Loucy (cell line): ENCODE results near the gene ABLIM2.

Source experiments
- H2AFZ ChIP-seq: fragments of 200-600 bp; sonication (generic); 2 replicates; pipeline ENCODE4 v1.6.0; 2016; ENCODE audit warnings: antibody characterized with exemption, mild to moderate bottlenecking, low read length, moderate library complexity
- H3F3A ChIP-seq: fragments of 200-600 bp; 2 replicates; pipeline ENCODE4 v1.6.0; 2016; ENCODE audit warnings: antibody characterized with exemption, low read depth, mild to moderate bottlenecking
- H3K27me3 ChIP-seq: fragments of 200-600 bp; sonication (generic); 2 replicates; pipeline ENCODE4 v1.6.1; 2014; ENCODE audit warnings: low read length, mild to moderate bottlenecking; ENCODE audit not compliant: insufficient read depth, poor library complexity, severe bottlenecking
- H3K36me3 ChIP-seq: fragments of 200-600 bp; sonication (generic); 2 replicates; pipeline ENCODE4 v1.6.1; 2016; ENCODE audit warnings: low read length; ENCODE audit not compliant: insufficient read depth
- H3K4me1 ChIP-seq: fragments of 200-600 bp; sonication (generic); 2 replicates; pipeline ENCODE4 v1.5.1; 2014; ENCODE audit warnings: low read length, mild to moderate bottlenecking; ENCODE audit not compliant: insufficient read depth, poor library complexity, severe bottlenecking
- H3K4me2 ChIP-seq: fragments of 200-600 bp; sonication (generic); 2 replicates; pipeline ENCODE4 v1.6.0; 2014; ENCODE audit warnings: antibody characterized with exemption, low read length, low read depth, mild to moderate bottlenecking; ENCODE audit not compliant: poor library complexity, severe bottlenecking
- H3K4me3 ChIP-seq: fragments of 200-600 bp; sonication (generic); 2 replicates; pipeline ENCODE4 v1.5.1; 2014; ENCODE audit warnings: low read length, mild to moderate bottlenecking, mixed read lengths; ENCODE audit not compliant: poor library complexity, severe bottlenecking
- H3K79me2 ChIP-seq: fragments of 200-600 bp; sonication (generic); 2 replicates; pipeline ENCODE4 v1.6.1; 2014; ENCODE audit warnings: low read length; ENCODE audit not compliant: insufficient read depth
- H3K9ac ChIP-seq: fragments of 200-600 bp; sonication (generic); 2 replicates; pipeline ENCODE4 v1.6.0; 2014; ENCODE audit warnings: mild to moderate bottlenecking, low read depth, low read length, moderate library complexity; ENCODE audit not compliant: poor library complexity, severe bottlenecking
- H3K9me2 ChIP-seq: fragments of 200-600 bp; sonication (generic); replicated peaks from 2 replicates; pipeline ENCODE4 v1.6.1; 2016; ENCODE audit warnings: low read depth, low read length, mixed read lengths
- H3K9me3 ChIP-seq: fragments of 200-600 bp; sonication (generic); 2 replicates; pipeline ENCODE4 v1.6.1; 2014; ENCODE audit warnings: mild to moderate bottlenecking, antibody characterized with exemption, low read length, low read depth; ENCODE audit not compliant: insufficient read depth
- H4K20me1 ChIP-seq: fragments of 200-600 bp; sonication (generic); 2 replicates; pipeline ENCODE4 v1.6.0; 2014; ENCODE audit warnings: antibody characterized with exemption, low read length, mild to moderate bottlenecking; ENCODE audit not compliant: insufficient read depth, poor library complexity, severe bottlenecking
- EZH2phosphoT487 ChIP-seq: fragments of 200-600 bp; IDR thresholded peaks from 2 replicates; pipeline ENCODE4 v1.6.1; 2018; ENCODE audit warnings: antibody characterized with exemption, mild to moderate bottlenecking, moderate library complexity, borderline replicate concordance
- TF ChIP-seq, protein P1 (sequence below): fragments of 200-600 bp; sonication (generic); conservative IDR thresholded peaks from 2 replicates; pipeline ENCODE4 v1.5.1; 2014; ENCODE audit warnings: mild to moderate bottlenecking, antibody characterized with exemption, low read length

Gene ABLIM2

DNA sequence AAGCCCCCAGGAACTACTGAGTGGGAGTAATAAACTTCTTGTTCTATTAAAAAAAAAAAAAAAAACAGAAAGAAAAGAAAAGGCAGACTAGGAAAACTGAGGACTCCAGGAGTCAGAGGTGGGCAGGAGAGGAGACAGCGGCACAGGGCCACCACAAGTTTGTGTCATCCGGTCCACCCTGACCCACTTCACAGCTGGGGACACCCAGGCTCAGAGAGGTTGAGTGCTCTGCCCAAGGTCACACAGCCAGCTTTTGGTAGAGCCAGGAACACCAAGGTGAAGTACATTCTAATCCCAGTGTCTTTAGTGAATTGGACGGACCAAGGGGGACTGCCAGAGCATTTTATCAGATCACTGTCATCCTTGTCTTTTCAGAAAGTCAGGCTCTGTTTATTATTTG is 16.4 kb upstream of the ABLIM2 start:
- no peak for TF ChIP-seq EZH2phosphoT487
- TF ChIP-seq, protein P1, sequence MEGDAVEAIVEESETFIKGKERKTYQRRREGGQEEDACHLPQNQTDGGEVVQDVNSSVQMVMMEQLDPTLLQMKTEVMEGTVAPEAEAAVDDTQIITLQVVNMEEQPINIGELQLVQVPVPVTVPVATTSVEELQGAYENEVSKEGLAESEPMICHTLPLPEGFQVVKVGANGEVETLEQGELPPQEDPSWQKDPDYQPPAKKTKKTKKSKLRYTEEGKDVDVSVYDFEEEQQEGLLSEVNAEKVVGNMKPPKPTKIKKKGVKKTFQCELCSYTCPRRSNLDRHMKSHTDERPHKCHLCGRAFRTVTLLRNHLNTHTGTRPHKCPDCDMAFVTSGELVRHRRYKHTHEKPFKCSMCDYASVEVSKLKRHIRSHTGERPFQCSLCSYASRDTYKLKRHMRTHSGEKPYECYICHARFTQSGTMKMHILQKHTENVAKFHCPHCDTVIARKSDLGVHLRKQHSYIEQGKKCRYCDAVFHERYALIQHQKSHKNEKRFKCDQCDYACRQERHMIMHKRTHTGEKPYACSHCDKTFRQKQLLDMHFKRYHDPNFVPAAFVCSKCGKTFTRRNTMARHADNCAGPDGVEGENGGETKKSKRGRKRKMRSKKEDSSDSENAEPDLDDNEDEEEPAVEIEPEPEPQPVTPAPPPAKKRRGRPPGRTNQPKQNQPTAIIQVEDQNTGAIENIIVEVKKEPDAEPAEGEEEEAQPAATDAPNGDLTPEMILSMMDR, result no peak
- no peaks in the 10 kb centered on the region for H3K4me1 ChIP-seq

DNA sequence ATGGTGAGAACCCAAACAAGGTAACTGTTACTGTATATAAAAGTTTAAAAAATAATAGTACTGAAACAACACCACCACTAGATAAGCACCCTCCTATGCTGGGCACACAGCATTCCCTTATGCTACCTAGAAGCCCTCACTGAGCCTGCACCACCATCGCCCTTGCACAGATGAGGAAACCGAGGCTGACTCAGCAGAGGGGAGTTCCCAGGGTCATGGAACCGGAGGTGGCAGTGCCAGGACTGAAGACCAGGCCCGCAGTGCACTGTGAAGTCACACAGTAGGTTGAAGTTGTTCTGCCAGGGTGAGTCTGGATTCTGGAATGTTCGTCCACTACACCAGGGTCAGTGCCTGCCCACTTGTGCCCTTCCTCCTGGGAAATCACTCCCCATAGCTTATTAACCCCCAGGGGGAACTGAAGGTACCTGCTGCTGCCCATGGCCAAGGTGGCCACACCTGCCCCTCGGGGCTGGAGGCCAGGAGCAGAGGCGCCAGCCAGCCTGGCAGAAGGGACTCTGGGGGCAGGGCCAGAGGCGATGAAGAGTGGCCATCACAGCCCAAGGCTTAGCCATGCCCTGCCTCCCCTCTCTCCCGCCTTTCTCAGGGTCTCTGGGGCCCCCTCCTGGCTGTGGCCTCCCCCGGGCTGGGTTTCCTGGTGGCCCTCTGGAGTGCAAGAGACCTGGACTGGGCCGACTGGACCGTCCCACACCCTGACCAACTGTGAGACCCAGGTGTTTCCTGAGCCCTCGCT is 15.1 kb upstream of the ABLIM2 start:
- Histone ChIP-seq H4K20me1 (no peaks in the 10 kb centered on the region), H3K4me2 (no peak overlapping the region), H3K4me1 (no peaks in the 10 kb centered on the region), H3K4me3 (no peak overlapping the region), H3F3A (no peaks in the 10 kb centered on the region), H3K27me3 (no peaks in the 10 kb centered on the region), H3K9ac (no peak overlapping the region), H3K36me3 (no peaks in the 10 kb centered on the region), H3K9me2 (no peaks in the 10 kb centered on the region), H2AFZ (no peak overlapping the region), H3K9me3 (peaks cover 7% of the 10 kb centered on the region; the same call in 1 of the 2 replicates), H3K79me2 (no peaks in the 10 kb centered on the region)
- no peak for TF ChIP-seq EZH2phosphoT487
- TF ChIP-seq, protein P1, result no peak

More for the DNA sequence above, 16.4 kb upstream of the ABLIM2 start:
- Histone ChIP-seq H3K4me3 (no peak overlapping the region), H3K36me3 (no peaks in the 10 kb centered on the region), H3K27me3 (no peaks in the 10 kb centered on the region), H3K79me2 (no peaks in the 10 kb centered on the region), H3F3A (no peaks in the 10 kb centered on the region), H4K20me1 (no peaks in the 10 kb centered on the region), H2AFZ (no peak overlapping the region), H3K4me2 (no peak overlapping the region), H3K9ac (no peak overlapping the region), H3K9me2 (no peaks in the 10 kb centered on the region), H3K9me3 (no peaks in the 10 kb centered on the region)

DNA sequence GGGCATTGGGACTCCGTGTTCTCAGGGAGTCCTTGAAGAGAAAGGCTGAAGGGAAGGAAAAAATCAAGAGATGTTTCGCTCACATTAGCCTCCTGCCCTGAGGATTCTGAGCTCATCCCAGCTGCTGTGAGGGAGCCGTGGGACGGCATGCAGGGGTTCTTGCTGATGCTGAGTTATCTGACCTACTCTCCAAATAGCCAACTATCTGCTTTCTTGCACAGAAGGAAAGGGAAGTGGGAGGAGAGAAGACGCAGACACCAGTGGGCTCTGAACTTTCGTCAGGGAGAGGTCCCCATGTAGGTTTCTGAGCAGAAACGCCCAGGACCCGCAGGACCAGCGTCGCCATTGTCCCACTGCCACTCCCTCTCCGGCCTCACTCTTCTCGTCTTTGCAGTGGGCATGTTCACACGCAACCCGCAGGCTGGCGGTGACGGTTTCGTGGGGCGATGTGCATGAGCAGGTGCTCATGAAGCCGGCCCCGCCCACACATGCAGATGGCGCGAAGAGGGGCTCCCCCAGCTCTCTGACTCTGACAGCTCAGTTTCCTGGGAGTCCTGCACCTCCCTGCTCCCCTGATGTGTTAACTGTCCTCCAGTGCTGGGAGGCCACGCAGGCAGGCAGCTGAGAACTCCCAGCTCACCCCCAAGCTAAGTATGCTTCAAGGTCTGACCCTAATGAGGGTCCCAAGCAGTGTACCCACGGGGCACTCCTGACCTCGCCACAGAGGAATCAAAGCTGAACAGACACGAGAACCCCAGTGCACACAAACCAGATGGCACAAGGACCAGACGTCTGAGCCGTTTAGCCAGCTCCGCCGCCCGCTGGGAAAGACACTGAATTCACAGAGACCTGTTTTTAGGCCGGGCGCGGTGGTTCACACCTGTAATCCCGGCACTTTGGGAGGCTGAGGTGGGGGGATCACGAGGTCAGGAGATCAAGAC is 13.6 kb upstream of the ABLIM2 start:
- no peaks in the 10 kb centered on the region for H3K9me2 ChIP-seq
- H3K79me2 ChIP-seq, result no peaks in the 10 kb centered on the region
- no peak overlapping the region for H3K9ac ChIP-seq
- no peaks in the 10 kb centered on the region for H3K36me3 ChIP-seq
- no peak for TF ChIP-seq EZH2phosphoT487
- TF ChIP-seq, protein P1, result no peak
- peaks cover 17% of the 10 kb centered on the region; the same call in 1 of the 2 replicates for H3K9me3 ChIP-seq
- H3K4me1 ChIP-seq, result no peaks in the 10 kb centered on the region
- H3K4me3 ChIP-seq, result no peak overlapping the region
- no peak overlapping the region for H3K4me2 ChIP-seq
- H3K27me3 ChIP-seq, result no peaks in the 10 kb centered on the region
- H3F3A ChIP-seq, result no peaks in the 10 kb centered on the region
- no peaks in the 10 kb centered on the region for H4K20me1 ChIP-seq
- H2AFZ ChIP-seq, result no peak overlapping the region
